K562 (cell line): ENCODE results near the gene F12. TPM values are rescaled to one million over a fixed set of nuclear protein-coding genes. Genes with fewer than 3 reads are reported as not detected.

ENCODE experiments used
- CREBBP ChIP-seq: IDR thresholded peaks from one replicate; pipeline ENCODE4 v1.6.1; 2012; ENCODE audit warnings: low read depth, mild to moderate bottlenecking, control low read depth, inconsistent platforms, low read length
- CTCF ChIP-seq, 3 experiments: IDR thresholded peaks in 2 of 3; conservative IDR thresholded peaks in 1 of 3; 2 replicates each; pipeline ENCODE4 v1.5.1; 2011 to 2012; ENCODE audit warnings: low read length in 3 of 3, mild to moderate bottlenecking in 3 of 3, control low read depth in 2 of 3, improper control_type of control experiment in 1 of 3, inconsistent platforms in 1 of 3, low read depth in 1 of 3, mixed read lengths in 1 of 3, moderate library complexity in 1 of 3; ENCODE audit not compliant: insufficient read depth in 2 of 3
- ERF ChIP-seq: fragments of 450-650 bp; formaldehyde crosslinking; IDR thresholded peaks from 2 replicates; pipeline ENCODE4 v1.4.0; 2020; ENCODE audit warnings: mild to moderate bottlenecking, mixed read lengths
- KLF13 ChIP-seq: fragments of 450-650 bp; IDR thresholded peaks from 2 replicates; pipeline ENCODE4 v1.6.1; 2016; ENCODE audit warnings: missing genetic modification characterization, low read depth, mild to moderate bottlenecking, missing compliant biosample characterization, moderate library complexity, borderline replicate concordance
- MGA ChIP-seq: fragments of 450-650 bp; IDR thresholded peaks from 2 replicates; pipeline ENCODE4 v1.6.1; 2016; ENCODE audit warnings: mild to moderate bottlenecking, moderate library complexity
- NEUROD1 ChIP-seq: fragments of 150-350 bp; IDR thresholded peaks from 2 replicates; pipeline ENCODE4 v1.6.1; 2014; ENCODE audit warnings: borderline replicate concordance, low read length, low read depth; ENCODE audit not compliant: partially characterized antibody
- POLR2AphosphoS2 ChIP-seq: IDR thresholded peaks from 2 replicates; pipeline ENCODE4 v1.6.1; 2012; ENCODE audit warnings: low read length, improper control_type of control experiment
- RAD21 ChIP-seq, 2 experiments: fragments of 250-450 bp in 1 of 2; fragments of 450-650 bp in 1 of 2; sonication (Bioruptor Pico) in 1 of 2; formaldehyde crosslinking in 1 of 2; IDR thresholded peaks in 1 of 2; conservative IDR thresholded peaks in 1 of 2; 2 replicates each; pipeline versions ENCODE4 v1.4.0 to v1.8.0; 2020 to 2022; ENCODE audit warnings: mild to moderate bottlenecking in 2 of 2, moderate library complexity in 1 of 2
- SMAD4 ChIP-seq: fragments of 250-450 bp; sonication (Bioruptor Pico); conservative IDR thresholded peaks from 2 replicates; pipeline ENCODE4 v1.8.0; 2021; ENCODE audit warnings: inconsistent platforms, mild to moderate bottlenecking, moderate library complexity
- SPI1 ChIP-seq: IDR thresholded peaks from 2 replicates; pipeline ENCODE4 v1.6.1; 2011; ENCODE audit warnings: low read depth, low read length, control low read depth, borderline replicate concordance
- SRSF9 ChIP-seq: fragments of 200-400 bp; formaldehyde crosslinking; IDR thresholded peaks from 2 replicates; pipeline ENCODE4 v1.6.1; 2017; ENCODE audit warnings: low read depth, low read length, borderline replicate concordance
- ZNF57 ChIP-seq: fragments of 450-650 bp; formaldehyde crosslinking; IDR thresholded peaks from 2 replicates; pipeline ENCODE4 v1.4.0; 2020; ENCODE audit warnings: mild to moderate bottlenecking, moderate library complexity
- ZNF764 ChIP-seq: fragments of 250-450 bp; sonication (Bioruptor Pico); IDR thresholded peaks from 2 replicates; pipeline ENCODE4 v1.4.0; 2020; ENCODE audit warnings: low read depth, mild to moderate bottlenecking, moderate library complexity
- ZNF79 ChIP-seq: fragments of 250-450 bp; sonication (Bioruptor Pico); IDR thresholded peaks from 2 replicates; pipeline ENCODE4 v1.4.0; 2020; ENCODE audit warnings: low read depth, mild to moderate bottlenecking, moderate library complexity
- polyA plus RNA-seq, 8 experiments: library from polyadenylated mRNA; depleted of rRNA in 4 of 8; stranded (reverse) in 5 of 8; unstranded in 3 of 8; fragments of >200 nt; fragmentation: Nextera tagmentation in 2 of 8; fragmentation: Illumina TruSeq in 1 of 8; extraction: Ambion mirVana in 2 of 8; extraction: Trizol in 1 of 8; gene quantifications; 2 replicates each; pipeline versions ENCODE4 v1.2.1 to v1.2.3, GENCODE V29; 2011 to 2014; ENCODE audit warnings: inconsistent platforms in 1 of 8, missing spikeins in 1 of 8
- total RNA-seq, 7 experiments: library from RNA; depleted of rRNA in 6 of 7; stranded (reverse); fragments of >200 nt in 6 of 7; fragmentation: Illumina TruSeq in 2 of 7; extraction: Trizol in 2 of 7; gene quantifications; 2 replicates each; pipeline versions ENCODE4 v1.2.1 to v1.2.3, GENCODE V29; 2011 to 2021; ENCODE audit warnings: low replicate concordance in 1 of 7

The F12 gene
- total and polyA plus RNA-seq, 9 of the 15 experiments (the other 6 are each of a cell fraction or from before 2014, with no cell fraction given): 0.59 to 18.3 (median 3.6) TPM

- TF ChIP-seq RAD21 (CRISPR knock-in tag; conservative IDR thresholded peaks at IDR 0.05 in 1 of 2, IDR thresholded peaks at IDR 0.05 in 1 of 2): peak in 1 of 2 experiments; percentile 12; a peak in 2 of 4 replicates
- no peak for TF ChIP-seq SRSF9
- no peak for TF ChIP-seq ERF (CRISPR knock-in tag)
- no peak for TF ChIP-seq SMAD4 (CRISPR knock-in tag)
- TF ChIP-seq MGA: peak; percentile 43
- no peak for TF ChIP-seq POLR2AphosphoS2
- no peak for TF ChIP-seq ZNF57 (CRISPR knock-in tag)
- TF ChIP-seq ZNF79 (CRISPR knock-in tag): no peak
- no peak for TF ChIP-seq ZNF764 (CRISPR knock-in tag)
- no peak for TF ChIP-seq KLF13 (tag)
- 0 out of 2 replicates have a peak, but pooled peaks have one; percentile 57 for TF ChIP-seq SPI1
- TF ChIP-seq CTCF (IDR thresholded peaks at IDR 0.05 in 2 of 3, conservative IDR thresholded peaks at IDR 0.05 in 1 of 3; ENCODE audit: insufficient read depth in 2 of 3, low read depth in 1 of 3, low read length in 3 of 3): peak; percentile 33 to 45 (median 40); a peak in 4 of 6 replicates
- no peak for TF ChIP-seq NEUROD1
- no peak for TF ChIP-seq CREBBP
These were observed 26.8 kb downstream of the F12 start (continued) for GRCh38 chr5:177382423-177383029.
